HepG2 (cell line): ENCODE results near the gene BPHL. TPM values are rescaled to one million over a fixed set of nuclear protein-coding genes. Genes with fewer than 3 reads are reported as not detected.

ENCODE experiments used
- CENPX ChIP-seq: sonication (generic); formaldehyde crosslinking; IDR thresholded peaks from 2 replicates; pipeline ENCODE4 v1.9.0; 2021; ENCODE audit warnings: mild to moderate bottlenecking, missing genetic modification reagents, moderate library complexity
- HOXD1 ChIP-seq: sonication (generic); formaldehyde crosslinking; IDR thresholded peaks from 2 replicates; pipeline ENCODE4 v1.5.0; 2020; ENCODE audit warnings: missing genetic modification reagents
- KDM5B ChIP-seq: sonication (generic); formaldehyde crosslinking; IDR thresholded peaks from 2 replicates; pipeline ENCODE4 v1.4.0; 2020; ENCODE audit warnings: missing genetic modification reagents, mild to moderate bottlenecking, borderline replicate concordance
- MED13 ChIP-seq: sonication (generic); formaldehyde crosslinking; IDR thresholded peaks from 2 replicates; pipeline ENCODE4 v1.5.0; 2020; ENCODE audit warnings: missing genetic modification reagents
- POGZ ChIP-seq: sonication (generic); formaldehyde crosslinking; IDR thresholded peaks from 2 replicates; pipeline ENCODE4 v1.4.0; 2020; ENCODE audit warnings: mild to moderate bottlenecking, missing genetic modification reagents
- SATB2 ChIP-seq: sonication (generic); formaldehyde crosslinking; IDR thresholded peaks from 2 replicates; pipeline ENCODE4 v1.5.0; 2020; ENCODE audit warnings: missing genetic modification reagents
- XRCC5 ChIP-seq: fragments of 200-400 bp; formaldehyde crosslinking; optimal IDR thresholded peaks from 2 replicates; pipeline ENCODE3; 2017; ENCODE audit warnings: mild to moderate bottlenecking, low read length
- ZNF143 ChIP-seq: sonication (generic); formaldehyde crosslinking; IDR thresholded peaks from 2 replicates; pipeline ENCODE4 v1.4.0; 2020; ENCODE audit warnings: missing genetic modification reagents
- ZNF484 ChIP-seq: sonication (generic); formaldehyde crosslinking; IDR thresholded peaks from 2 replicates; pipeline ENCODE4 v1.5.1; 2020; ENCODE audit warnings: mild to moderate bottlenecking, low read depth, missing genetic modification reagents, borderline replicate concordance
- ZNF550 ChIP-seq: sonication (generic); formaldehyde crosslinking; IDR thresholded peaks from 2 replicates; pipeline ENCODE4 v1.4.0; 2020; ENCODE audit warnings: mild to moderate bottlenecking, missing genetic modification reagents, borderline replicate concordance
- ZNF557 ChIP-seq: sonication (generic); formaldehyde crosslinking; IDR thresholded peaks from 2 replicates; pipeline ENCODE4 v1.4.0; 2020; ENCODE audit warnings: missing genetic modification reagents
- ZNF644 ChIP-seq: IDR thresholded peaks from 2 replicates; pipeline ENCODE4 v1.6.1; 2016; ENCODE audit warnings: low read depth
- ZNF776 ChIP-seq: sonication (generic); formaldehyde crosslinking; IDR thresholded peaks from 2 replicates; pipeline ENCODE4 v1.4.0; 2020; ENCODE audit warnings: mild to moderate bottlenecking, missing genetic modification reagents
- ZSCAN29 ChIP-seq: sonication (generic); formaldehyde crosslinking; conservative IDR thresholded peaks from 2 replicates; pipeline ENCODE4 v1.4.0; 2020; ENCODE audit warnings: mild to moderate bottlenecking, missing genetic modification reagents
- polyA plus RNA-seq, 8 experiments: library from polyadenylated mRNA; depleted of rRNA in 3 of 8; stranded (reverse) in 7 of 8; unstranded in 1 of 8; fragments of >200 nt; fragmentation: Illumina TruSeq in 4 of 8; extraction: Trizol in 4 of 8; gene quantifications; 2 replicates each; pipeline versions ENCODE4 v1.2.1 to v1.2.3, GENCODE V29; 2011 to 2016; ENCODE audit warnings: low read depth in 4 of 8, missing spikeins in 1 of 8, mixed read lengths in 1 of 8; ENCODE audit not compliant: insufficient read depth in 1 of 8
- total RNA-seq, 5 experiments: library from RNA; depleted of rRNA; stranded (reverse); fragments of >200 nt; fragmentation: Illumina TruSeq; extraction: Trizol; gene quantifications; 2 replicates each; pipeline ENCODE4 v1.2.3, GENCODE V29; 2016; ENCODE audit warnings: low read depth in 1 of 5
- TF ChIP-seq, protein P1 (sequence below), 2 experiments: sonication (generic) in 1 of 2; formaldehyde crosslinking in 1 of 2; IDR thresholded peaks; 2 replicates each; pipeline versions ENCODE4 v1.5.1 to v1.6.1; 2011 to 2020; ENCODE audit warnings: borderline replicate concordance in 1 of 2, low read depth in 1 of 2, low read length in 1 of 2, mild to moderate bottlenecking in 1 of 2, missing genetic modification reagents in 1 of 2, moderate library complexity in 1 of 2
- TF ChIP-seq, protein P2 (sequence below): sonication (generic); formaldehyde crosslinking; IDR thresholded peaks from 2 replicates; pipeline ENCODE4 v1.4.0; 2020; ENCODE audit warnings: mild to moderate bottlenecking, missing genetic modification reagents, borderline replicate concordance
- TF ChIP-seq, protein P3 (sequence below): sonication (generic); formaldehyde crosslinking; IDR thresholded peaks from 2 replicates; pipeline ENCODE4 v1.8.0; 2022; ENCODE audit warnings: missing genetic modification reagents, mild to moderate bottlenecking, borderline replicate concordance
- TF ChIP-seq, protein P4 (sequence below): sonication (generic); formaldehyde crosslinking; IDR thresholded peaks from 2 replicates; pipeline ENCODE4 v1.4.0; 2020; ENCODE audit warnings: low read depth, mild to moderate bottlenecking, missing genetic modification reagents
- TF ChIP-seq, protein P5 (sequence below): sonication (generic); formaldehyde crosslinking; IDR thresholded peaks from 2 replicates; pipeline ENCODE4 v1.8.0; 2022; ENCODE audit warnings: missing genetic modification reagents, low read depth, mild to moderate bottlenecking, borderline replicate concordance
- TF ChIP-seq, protein P6 (sequence below): sonication (generic); formaldehyde crosslinking; IDR thresholded peaks from 2 replicates; pipeline ENCODE4 v1.9.0; 2021; ENCODE audit warnings: missing genetic modification reagents, borderline replicate concordance

BPHL gene
- total and polyA plus RNA-seq, 2 of the 13 experiments (the other 11 are each of a cell fraction or from before 2014, with no cell fraction given) = 37.8 to 39.5 TPM

DNA sequence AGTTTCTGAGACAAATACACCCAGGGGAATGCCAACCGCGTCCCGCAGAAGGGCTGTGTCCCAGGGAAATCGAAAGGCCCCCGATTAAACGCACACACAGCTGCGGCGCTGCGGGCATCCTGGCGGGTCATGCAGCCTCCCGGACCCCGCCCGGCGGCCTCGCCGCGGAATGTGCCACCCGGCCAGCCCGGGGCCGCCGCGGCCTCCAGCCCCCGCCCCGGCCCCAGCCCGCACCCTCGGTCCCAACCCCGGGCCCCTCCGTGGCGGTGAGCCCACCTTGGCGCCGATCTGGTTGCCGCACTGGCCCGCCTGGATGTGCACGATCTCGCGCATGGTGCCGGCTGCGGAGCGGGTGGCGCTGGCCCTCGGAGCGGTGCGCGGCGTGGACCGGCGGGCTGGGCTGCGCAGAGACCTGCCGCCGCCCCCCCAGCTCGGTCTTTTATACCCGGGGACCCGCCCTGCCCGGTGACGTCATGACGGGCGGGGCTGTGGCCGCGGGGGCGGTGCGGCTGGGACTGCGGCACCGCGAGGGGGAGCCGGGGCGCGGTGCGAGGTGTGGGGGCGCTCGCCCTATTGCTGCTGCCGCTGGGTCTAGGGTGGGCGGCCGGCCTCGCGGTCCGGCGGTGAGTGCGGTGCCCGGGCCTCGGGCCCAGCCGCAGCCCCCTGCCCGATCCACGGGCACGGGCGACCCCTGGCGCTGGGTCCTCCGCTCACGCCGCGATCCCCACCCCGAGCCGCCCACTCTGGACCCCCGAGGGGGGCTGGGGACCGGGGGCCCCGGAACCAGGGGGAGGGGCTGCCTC lies 38.8 kb downstream of the BPHL start, which contains the start of gene TUBB2A (continued):
- TF ChIP-seq ZNF557 (CRISPR knock-in tag) = no peak
- TF ChIP-seq SATB2 = peak; percentile 64; the same call in 1 of the 2 replicates
- TF ChIP-seq, protein P1, sequence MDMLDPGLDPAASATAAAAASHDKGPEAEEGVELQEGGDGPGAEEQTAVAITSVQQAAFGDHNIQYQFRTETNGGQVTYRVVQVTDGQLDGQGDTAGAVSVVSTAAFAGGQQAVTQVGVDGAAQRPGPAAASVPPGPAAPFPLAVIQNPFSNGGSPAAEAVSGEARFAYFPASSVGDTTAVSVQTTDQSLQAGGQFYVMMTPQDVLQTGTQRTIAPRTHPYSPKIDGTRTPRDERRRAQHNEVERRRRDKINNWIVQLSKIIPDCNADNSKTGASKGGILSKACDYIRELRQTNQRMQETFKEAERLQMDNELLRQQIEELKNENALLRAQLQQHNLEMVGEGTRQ (IDR thresholded peaks at IDR 0.05; ENCODE audit: low read depth, low read length) = no peak
- TF ChIP-seq, protein P1 (CRISPR knock-in tag; IDR thresholded peaks at IDR 0.05; ENCODE audit: borderline replicate concordance) = no peak
- peak; percentile 82; the same call in 1 of the 2 replicates for TF ChIP-seq ZSCAN29 (CRISPR knock-in tag)
- TF ChIP-seq MED13 (CRISPR knock-in tag) = peak; percentile 62; the same call in 1 of the 2 replicates
- TF ChIP-seq, protein P2, sequence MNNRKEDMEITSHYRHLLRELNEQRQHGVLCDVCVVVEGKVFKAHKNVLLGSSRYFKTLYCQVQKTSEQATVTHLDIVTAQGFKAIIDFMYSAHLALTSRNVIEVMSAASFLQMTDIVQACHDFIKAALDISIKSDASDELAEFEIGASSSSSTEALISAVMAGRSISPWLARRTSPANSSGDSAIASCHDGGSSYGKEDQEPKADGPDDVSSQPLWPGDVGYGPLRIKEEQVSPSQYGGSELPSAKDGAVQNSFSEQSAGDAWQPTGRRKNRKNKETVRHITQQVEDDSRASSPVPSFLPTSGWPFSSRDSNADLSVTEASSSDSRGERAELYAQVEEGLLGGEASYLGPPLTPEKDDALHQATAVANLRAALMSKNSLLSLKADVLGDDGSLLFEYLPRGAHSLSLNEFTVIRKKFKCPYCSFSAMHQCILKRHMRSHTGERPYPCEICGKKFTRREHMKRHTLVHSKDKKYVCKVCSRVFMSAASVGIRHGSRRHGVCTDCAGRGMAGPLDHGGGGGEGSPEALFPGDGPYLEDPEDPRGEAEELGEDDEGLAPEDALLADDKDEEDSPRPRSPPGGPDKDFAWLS (CRISPR knock-in tag) = no peak
- peak; percentile 91 for TF ChIP-seq XRCC5
- peak; percentile 74; the same call in 1 of the 2 replicates for TF ChIP-seq HOXD1 (CRISPR knock-in tag)
- no peak for TF ChIP-seq ZNF644
- peak; percentile 78 for TF ChIP-seq POGZ (CRISPR knock-in tag)
- no peak for TF ChIP-seq ZNF550 (CRISPR knock-in tag)
- TF ChIP-seq, protein P3, sequence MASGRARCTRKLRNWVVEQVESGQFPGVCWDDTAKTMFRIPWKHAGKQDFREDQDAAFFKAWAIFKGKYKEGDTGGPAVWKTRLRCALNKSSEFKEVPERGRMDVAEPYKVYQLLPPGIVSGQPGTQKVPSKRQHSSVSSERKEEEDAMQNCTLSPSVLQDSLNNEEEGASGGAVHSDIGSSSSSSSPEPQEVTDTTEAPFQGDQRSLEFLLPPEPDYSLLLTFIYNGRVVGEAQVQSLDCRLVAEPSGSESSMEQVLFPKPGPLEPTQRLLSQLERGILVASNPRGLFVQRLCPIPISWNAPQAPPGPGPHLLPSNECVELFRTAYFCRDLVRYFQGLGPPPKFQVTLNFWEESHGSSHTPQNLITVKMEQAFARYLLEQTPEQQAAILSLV (CRISPR knock-in tag) = peak; percentile 58
- TF ChIP-seq, protein P4, sequence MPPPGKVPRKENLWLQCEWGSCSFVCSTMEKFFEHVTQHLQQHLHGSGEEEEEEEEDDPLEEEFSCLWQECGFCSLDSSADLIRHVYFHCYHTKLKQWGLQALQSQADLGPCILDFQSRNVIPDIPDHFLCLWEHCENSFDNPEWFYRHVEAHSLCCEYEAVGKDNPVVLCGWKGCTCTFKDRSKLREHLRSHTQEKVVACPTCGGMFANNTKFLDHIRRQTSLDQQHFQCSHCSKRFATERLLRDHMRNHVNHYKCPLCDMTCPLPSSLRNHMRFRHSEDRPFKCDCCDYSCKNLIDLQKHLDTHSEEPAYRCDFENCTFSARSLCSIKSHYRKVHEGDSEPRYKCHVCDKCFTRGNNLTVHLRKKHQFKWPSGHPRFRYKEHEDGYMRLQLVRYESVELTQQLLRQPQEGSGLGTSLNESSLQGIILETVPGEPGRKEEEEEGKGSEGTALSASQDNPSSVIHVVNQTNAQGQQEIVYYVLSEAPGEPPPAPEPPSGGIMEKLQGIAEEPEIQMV = no peak
- TF ChIP-seq ZNF484 = no peak
- TF ChIP-seq CENPX (CRISPR knock-in tag) = no peak
- peak; percentile 92; the same call in 1 of the 2 replicates for TF ChIP-seq ZNF776 (CRISPR knock-in tag)
- TF ChIP-seq, protein P5, sequence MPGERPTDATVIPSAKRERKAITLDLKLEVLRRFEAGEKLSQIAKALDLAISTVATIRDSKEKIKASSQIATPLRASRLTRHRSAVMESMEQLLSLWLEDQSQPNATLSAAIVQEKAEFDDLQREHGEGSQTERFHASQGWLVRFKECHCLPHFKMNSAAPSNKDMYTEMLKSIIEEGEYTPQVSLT (CRISPR knock-in tag) = peak; percentile 82; the same call in 1 of the 2 replicates
- TF ChIP-seq, protein P6, sequence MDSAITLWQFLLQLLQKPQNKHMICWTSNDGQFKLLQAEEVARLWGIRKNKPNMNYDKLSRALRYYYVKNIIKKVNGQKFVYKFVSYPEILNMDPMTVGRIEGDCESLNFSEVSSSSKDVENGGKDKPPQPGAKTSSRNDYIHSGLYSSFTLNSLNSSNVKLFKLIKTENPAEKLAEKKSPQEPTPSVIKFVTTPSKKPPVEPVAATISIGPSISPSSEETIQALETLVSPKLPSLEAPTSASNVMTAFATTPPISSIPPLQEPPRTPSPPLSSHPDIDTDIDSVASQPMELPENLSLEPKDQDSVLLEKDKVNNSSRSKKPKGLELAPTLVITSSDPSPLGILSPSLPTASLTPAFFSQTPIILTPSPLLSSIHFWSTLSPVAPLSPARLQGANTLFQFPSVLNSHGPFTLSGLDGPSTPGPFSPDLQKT (CRISPR knock-in tag) = no peak
- no peak for TF ChIP-seq ZNF143 (CRISPR knock-in tag)
- peak; percentile 84; the same call in 1 of the 2 replicates for TF ChIP-seq KDM5B (CRISPR knock-in tag)
